Psoas muscle (tissue), 8 donors: ENCODE data around the gene MRPL40. TPM values are rescaled to one million over a fixed set of nuclear protein-coding genes. Genes with fewer than 3 reads are reported as not detected.

Source experiments
- ATAC-seq, 4 donors: fragments of 200-7000 bp; cut with Tn5 transposase; one replicate each; pipeline ENCODE4 v1.9.1; 2020; ENCODE audit warnings: moderate library complexity in 3 of 4, mild to moderate bottlenecking in 2 of 4
- DNase-seq, 2 donors: peaks; one replicate each; pipeline ENCODE4 v3.0.0-alpha.2; 2020
- H3K27ac ChIP-seq: fragments of 200-600 bp; one replicate; pipeline ENCODE4 v1.8.0; 2022
- H3K27me3 ChIP-seq, 3 donors: fragments of 200-600 bp in 1 of 3; one replicate each; pipeline versions ENCODE4 v1.6.1 to v1.8.0; 2013 to 2022; ENCODE audit warnings: low read length in 2 of 3, mild to moderate bottlenecking in 2 of 3, moderate library complexity in 1 of 3; ENCODE audit not compliant: insufficient read depth in 3 of 3
- H3K36me3 ChIP-seq, 2 donors: fragments of 200-600 bp in 1 of 2; one replicate each; pipeline versions ENCODE4 v1.6.1 to v1.8.0; 2013 to 2022; ENCODE audit warnings: low read depth in 1 of 2, mild to moderate bottlenecking in 1 of 2, moderate library complexity in 1 of 2; ENCODE audit not compliant: insufficient read depth in 1 of 2
- H3K4me1 ChIP-seq: fragments of 200-600 bp; one replicate; pipeline ENCODE4 v1.8.0; 2022
- H3K4me3 ChIP-seq: fragments of 200-600 bp; one replicate; pipeline ENCODE4 v1.8.0; 2022; ENCODE audit warnings: mild to moderate bottlenecking
- H3K9me3 ChIP-seq: fragments of 200-600 bp; one replicate; pipeline ENCODE4 v1.8.0; 2022
- WGBS, 3 donors: extraction: QIAGEN DNeasy Blood & Tissue Kit; methylation state at CpG; one replicate each; pipeline versions ENCODE4 v1.1.6 to v1.1.7; 2013; 5-methylcytosine and 5-hydroxymethylcytosine counted together
- intact Hi-C, 2 donors: fragments of 100-400 bp; cut with DNase I; formaldehyde crosslinking; loops; one replicate each; pipeline versions ENCODE4 v1.11.0 to v1.14.2; 2022
- polyA plus RNA-seq, 3 donors: library from polyadenylated mRNA; stranded (reverse); fragments of 200-250 nt; gene quantifications; one replicate each; pipeline ENCODE4 v1.2.3, GENCODE V29; 2013
- total RNA-seq, 4 donors: library from RNA; stranded (reverse); fragmentation: NEBNext Ultra II Directional in 2 of 4; extraction: Animal tissue kit (Norgen Biotek cat#: 25700) in 2 of 4; gene quantifications; one replicate each; pipeline versions ENCODE4 v1.2.1 to v1.2.4, GENCODE V29; 2021 to 2023
- TF ChIP-seq, protein P1 (sequence below): fragments of 200-600 bp; IDR thresholded peaks from one replicate; pipeline ENCODE4 v1.8.0; 2022; ENCODE audit warnings: antibody characterized with exemption
- donor health status: healthy with polysubstance abuse.
- donor health status: DM: no; HTN: no; CAD: no; lungs with moderate emphysema.
- donor health status: Bipolar disorder and iron deficiency.
- donor health status: healthy.
- donor health status: DM: yes; HTN: yes; CAD: no.
- donor health status: DM: no; HTN: no; CAD: no.
- donor health status: DM: no; HTN: no; CAD: no.
- donor health status: DM: yes; HTN: yes; CAD: no.

MRPL40 gene
- total and polyA plus RNA-seq, 7 donors: 45.8 to 78.6 (median 60.1) TPM

GRCh38 chr22:19466848-19467752 is 34.8 kb downstream of the MRPL40 start:
- no peaks in the 10 kb centered on the region for H3K9me3 ChIP-seq
- no peaks in the 10 kb centered on the region for H3K4me1 ChIP-seq
- H3K27ac ChIP-seq: no peak overlapping the region
- WGBS, 3 donors: 95% methylated on average over 9 of the region's 9 CpGs
- H3K4me3 ChIP-seq: no peak overlapping the region
- peak in 1 of 4 donors; percentile 12 for ATAC-seq
- H3K36me3 ChIP-seq: peaks cover 25 to 100% of the 10 kb centered on the region in 2 donors
- TF ChIP-seq, protein P1, sequence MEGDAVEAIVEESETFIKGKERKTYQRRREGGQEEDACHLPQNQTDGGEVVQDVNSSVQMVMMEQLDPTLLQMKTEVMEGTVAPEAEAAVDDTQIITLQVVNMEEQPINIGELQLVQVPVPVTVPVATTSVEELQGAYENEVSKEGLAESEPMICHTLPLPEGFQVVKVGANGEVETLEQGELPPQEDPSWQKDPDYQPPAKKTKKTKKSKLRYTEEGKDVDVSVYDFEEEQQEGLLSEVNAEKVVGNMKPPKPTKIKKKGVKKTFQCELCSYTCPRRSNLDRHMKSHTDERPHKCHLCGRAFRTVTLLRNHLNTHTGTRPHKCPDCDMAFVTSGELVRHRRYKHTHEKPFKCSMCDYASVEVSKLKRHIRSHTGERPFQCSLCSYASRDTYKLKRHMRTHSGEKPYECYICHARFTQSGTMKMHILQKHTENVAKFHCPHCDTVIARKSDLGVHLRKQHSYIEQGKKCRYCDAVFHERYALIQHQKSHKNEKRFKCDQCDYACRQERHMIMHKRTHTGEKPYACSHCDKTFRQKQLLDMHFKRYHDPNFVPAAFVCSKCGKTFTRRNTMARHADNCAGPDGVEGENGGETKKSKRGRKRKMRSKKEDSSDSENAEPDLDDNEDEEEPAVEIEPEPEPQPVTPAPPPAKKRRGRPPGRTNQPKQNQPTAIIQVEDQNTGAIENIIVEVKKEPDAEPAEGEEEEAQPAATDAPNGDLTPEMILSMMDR: no peak
- intact Hi-C loops: no loop called here
- H3K27me3 ChIP-seq: no peaks in the 10 kb centered on the region
- DNase-seq: no peak

GRCh38 chr22:19467912-19468311 is 35.6 kb downstream of the MRPL40 start:
- Histone ChIP-seq H3K27me3 (no peaks in the 10 kb centered on the region), H3K4me1 (peaks cover 1% of the 10 kb centered on the region), H3K9me3 (no peaks in the 10 kb centered on the region), H3K27ac (no peak overlapping the region), H3K4me3 (no peak overlapping the region), H3K36me3 (peaks cover 26 to 100% of the 10 kb centered on the region in 2 donors)
- no peak for DNase-seq
- TF ChIP-seq, protein P1: no peak
- WGBS, 3 donors: 92 to 96% (median 95%) methylated on average over 6 of the region's 6 CpGs
- no peak for ATAC-seq
- intact Hi-C loops: no loop called here

DNA sequence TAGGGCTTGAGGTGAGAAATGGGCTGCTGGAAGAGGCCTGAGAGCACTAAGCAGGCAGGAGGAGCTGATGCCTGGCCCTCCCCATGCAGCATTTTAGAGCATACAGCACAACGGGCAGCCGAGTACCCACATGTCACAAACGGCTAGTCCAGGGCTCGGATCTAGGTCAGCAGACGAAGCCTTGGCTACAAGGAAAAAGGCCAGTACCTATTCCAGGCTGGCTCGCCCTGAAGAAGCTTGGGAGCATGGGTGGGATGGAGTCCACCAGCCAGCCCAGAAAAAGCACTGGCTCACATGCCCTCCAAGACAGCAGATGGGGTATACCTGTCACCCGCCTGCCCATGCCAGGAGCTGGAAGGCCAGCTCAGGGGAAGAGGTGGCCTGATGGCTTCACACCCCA is 37.1 kb downstream of the MRPL40 start:
- WGBS, 3 donors: 59 to 95% (median 73%) methylated on average over 7 of the region's 7 CpGs
- intact Hi-C loops: no loop called here
- no peaks in the 10 kb centered on the region for H3K9me3 ChIP-seq
- DNase-seq (no peak), ATAC-seq (no peak)
- peaks cover 25 to 100% of the 10 kb centered on the region in 2 donors for H3K36me3 ChIP-seq
- H3K4me1 ChIP-seq: peaks cover 15% of the 10 kb centered on the region
- H3K4me3 ChIP-seq: no peak overlapping the region
- TF ChIP-seq, protein P1: no peak
- no peak overlapping the region for H3K27ac ChIP-seq
- no peaks in the 10 kb centered on the region for H3K27me3 ChIP-seq

DNA sequence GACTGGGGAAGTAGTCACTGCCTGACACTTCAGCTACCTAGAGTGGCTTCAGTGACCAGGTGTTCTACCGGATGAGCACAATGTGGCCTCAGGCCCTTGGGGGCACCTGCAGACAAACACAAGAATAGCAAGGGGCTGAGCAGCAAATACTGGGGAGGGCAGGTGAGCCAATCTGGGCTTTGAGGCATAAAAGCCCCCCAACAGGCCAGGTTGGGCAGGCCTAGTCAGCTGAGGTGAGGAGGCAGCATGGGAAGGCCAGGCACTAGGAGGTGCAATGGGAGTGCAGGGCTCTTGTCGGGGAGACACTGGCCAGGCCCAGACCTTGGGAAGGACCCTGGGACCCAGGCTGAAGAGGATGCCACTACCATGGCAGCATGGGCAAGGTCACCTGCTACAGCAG is 37.7 kb downstream of the MRPL40 start:
- Histone ChIP-seq H3K4me1 (peaks cover 20% of the 10 kb centered on the region), H3K36me3 (peaks cover 25 to 100% of the 10 kb centered on the region in 2 donors), H3K9me3 (no peaks in the 10 kb centered on the region), H3K27me3 (no peaks in the 10 kb centered on the region), H3K27ac (no peak overlapping the region), H3K4me3 (no peak overlapping the region)
- intact Hi-C loops: loop anchor here in 1 of 2 donors (10.0 kb wide), 1 partner anchor 175 kb away; the partner anchor contains the start of gene CLTCL1
- WGBS, 3 donors: 89 to 97% (median 96%) methylated on average over 2 of the region's 2 CpGs
- TF ChIP-seq, protein P1: no peak
- DNase-seq: no peak
- ATAC-seq: no peak
